CD4-positive, alpha-beta T cell treated with Interleukin-4 for 4 hours (primary cell): ENCODE results near the gene SETD2.
"Not testable (repeated sequence)": the region's sequence is repeated elsewhere in the genome, so short reads cannot be mapped to it uniquely, and the experiment has no call there.

ENCODE experiments used
- DNase-seq: peaks from one replicate; pipeline ENCODE4 v3.0.0-alpha.2; 2020

SETD2 gene

DNA sequence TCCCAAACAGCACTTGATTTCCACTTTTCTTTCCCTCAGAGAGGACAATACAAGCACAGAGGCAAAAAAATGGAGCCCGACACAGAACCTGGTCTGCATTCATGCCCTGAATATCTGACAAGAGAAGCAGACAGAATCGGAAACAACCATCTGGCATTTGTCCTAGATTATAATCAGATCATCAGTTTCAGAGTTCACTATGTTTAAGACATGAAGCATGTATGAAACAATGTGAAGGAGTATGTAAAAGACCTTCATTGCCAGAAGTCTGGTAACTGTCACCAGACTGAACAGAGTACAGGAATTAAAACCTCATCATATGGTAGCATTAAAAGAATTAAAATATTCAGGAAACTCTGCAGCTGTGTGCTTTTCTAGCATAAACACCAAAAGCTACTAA lies 65.0 kb downstream of the SETD2 start:
- no peak for DNase-seq

DNA sequence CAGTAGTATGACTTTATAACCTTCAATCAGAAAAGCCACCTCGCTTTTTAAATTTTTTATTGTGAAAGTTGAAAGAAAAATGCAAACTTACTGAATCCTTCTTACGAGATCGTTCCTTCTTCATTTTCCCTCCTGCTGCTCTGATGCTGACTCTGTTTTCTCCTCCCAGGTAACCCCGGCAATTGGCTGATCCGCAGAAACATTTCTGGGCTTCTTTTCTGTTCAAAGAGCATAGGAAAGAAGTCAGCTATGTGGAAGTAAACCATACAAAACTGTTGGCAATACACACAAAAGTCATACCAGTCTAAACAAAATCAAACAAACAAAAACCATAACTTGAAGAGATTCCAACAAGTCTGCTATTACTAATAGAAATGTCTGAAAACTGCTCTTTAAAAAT lies 66.0 kb downstream of the SETD2 start:
- DNase-seq: no peak

DNA sequence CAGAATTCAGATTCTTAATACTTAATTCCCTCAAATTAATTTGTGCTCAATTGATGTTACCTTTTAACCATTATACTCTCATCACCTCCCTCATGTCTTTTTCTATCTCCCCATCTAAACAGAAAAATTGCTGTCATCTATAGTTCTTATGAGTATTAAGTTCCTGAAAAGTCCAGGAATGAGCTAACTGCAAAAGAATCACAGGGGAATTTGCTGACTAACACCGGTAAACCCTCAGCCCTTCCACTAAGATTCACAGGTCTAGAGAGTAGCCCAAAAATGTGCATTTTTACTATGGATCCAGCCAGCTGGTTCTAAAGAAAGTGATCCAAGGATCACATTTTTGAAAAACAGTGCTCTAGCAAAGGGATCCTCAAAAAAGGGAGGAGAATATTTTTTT lies 67.0 kb downstream of the SETD2 start:
- DNase-seq: no peak

DNA sequence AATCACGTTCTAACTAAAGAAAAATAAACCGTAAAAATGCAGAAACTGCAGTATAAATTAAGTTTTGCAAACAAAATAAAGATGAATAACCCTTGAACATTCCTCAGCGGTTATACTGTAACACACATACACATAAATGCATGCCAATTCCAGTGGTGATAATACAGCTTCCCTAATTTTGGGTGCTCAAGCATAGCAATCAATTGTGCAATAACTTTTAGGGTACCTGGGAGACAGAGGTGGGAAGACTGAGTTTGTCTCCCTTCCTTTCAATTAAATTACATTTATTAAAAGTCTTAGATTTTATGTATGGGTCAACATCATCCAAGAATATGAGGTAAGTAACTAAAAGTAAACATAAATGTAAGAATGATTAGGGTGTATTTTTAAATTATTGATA lies 71.8 kb downstream of the SETD2 start:
- no peak for DNase-seq

DNA sequence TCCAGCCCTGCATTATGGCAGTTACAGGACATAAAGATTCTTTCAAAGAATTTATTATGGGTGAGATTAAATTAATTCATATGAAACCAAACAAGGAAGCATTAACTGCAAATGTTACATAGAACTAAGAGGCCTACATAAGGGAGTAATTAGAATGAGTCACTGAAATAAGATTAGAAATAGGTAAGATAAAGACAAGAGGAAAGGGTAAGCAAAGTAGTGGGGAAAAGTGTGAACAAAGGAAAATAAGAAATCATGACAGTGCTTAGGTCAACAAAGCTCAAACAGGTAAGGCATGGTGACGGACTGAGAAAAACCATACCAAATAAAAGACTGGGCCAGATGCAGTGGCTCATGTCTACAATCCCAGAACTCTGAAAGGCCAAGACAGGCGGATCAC lies 74.3 kb downstream of the SETD2 start:
- no peak for DNase-seq

DNA sequence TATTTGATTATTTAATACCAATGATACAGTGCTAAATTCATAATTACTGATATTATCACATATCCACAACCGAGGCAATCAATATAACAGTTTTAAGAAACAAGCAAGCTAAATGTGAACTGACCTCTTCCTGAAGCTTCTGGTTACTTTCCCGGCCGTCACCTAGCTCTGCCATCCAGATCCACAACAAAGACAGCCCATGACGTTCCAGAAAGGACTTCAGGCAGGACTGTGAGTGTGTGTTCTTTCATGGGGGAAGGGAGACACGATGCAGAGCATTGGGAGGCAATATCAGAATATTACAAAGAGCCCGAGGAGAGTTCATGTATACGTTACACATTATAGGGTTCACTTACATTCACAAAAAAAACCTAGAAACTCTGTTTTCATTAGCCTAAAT lies 77.8 kb downstream of the SETD2 start:
- no peak for DNase-seq

DNA sequence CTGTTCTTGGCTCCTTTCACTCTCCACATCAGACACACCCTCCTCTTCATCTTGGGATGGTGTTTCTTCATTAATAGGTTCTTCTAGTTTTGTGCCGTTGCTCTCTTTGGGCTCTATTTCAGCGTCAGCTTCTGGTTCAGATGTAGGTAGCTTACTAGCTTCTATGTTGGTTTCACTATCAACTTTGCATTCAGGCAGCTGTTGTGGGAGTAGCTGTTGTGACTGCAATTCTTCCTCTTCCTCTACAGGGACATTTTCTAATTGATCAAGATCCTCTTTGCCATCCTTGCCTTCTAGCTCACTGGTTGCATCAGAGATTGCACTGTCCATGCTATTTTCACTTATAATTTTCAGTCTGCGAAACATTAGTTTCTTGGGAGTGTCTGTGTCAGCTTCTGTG lies 80.1 kb downstream of the SETD2 start:
- peak; percentile 1 for DNase-seq

DNA sequence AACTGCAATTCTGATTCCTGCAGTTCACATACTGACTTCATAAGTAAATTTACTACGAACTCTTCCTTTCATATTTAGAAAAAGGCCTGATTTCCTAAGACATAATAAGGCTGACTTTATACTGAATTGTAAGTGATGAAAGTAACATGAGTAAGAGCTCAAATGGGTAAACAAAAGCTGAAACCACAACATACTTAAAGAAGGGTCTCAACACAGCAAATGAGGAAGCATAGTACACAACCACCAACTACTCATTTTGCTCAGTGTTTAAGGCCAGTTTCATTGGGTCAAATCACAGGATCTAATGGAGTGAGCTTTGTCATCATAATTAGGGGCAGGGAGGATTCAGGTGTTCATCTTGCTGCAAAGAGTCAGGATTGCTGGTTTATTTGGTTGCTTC lies 81.4 kb downstream of the SETD2 start:
- DNase-seq: no peak

DNA sequence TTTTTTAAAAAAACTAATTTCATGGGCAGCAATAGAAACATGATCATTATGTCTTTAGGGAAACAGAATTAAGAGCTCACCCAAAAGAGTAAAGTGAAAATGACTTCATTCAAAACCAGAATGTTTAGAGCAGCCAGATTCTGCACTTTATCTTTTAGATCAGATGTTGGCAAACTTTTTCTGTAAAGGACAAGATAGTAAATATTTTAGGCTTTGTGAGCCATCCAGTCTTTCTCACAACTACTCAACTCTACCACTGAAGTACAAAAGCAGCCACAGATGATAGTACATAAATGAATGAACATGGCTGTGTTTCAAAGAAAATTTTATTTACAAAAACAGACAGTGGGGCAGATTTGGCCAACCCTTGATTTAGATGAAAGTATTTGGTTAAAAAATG lies 84.5 kb downstream of the SETD2 start:
- no peak for DNase-seq

DNA sequence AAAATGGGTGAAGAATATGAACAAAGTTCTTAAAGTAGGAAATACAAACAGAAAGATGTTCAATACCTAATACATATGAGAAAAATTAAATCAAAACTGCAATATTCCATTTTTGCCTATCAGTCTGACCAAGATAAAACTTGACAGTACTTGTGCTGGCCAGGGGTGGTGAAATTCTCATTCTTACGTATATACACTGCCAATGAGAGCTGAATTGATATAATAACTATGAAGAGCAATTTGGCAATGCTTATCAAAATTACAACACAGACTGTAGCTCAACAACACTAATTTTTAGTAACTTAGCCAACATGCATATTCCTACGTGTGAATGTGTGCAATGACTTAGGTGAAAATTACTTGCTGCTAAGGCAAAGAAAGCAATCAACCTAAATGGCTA lies 90.2 kb downstream of the SETD2 start:
- DNase-seq: no peak

DNA sequence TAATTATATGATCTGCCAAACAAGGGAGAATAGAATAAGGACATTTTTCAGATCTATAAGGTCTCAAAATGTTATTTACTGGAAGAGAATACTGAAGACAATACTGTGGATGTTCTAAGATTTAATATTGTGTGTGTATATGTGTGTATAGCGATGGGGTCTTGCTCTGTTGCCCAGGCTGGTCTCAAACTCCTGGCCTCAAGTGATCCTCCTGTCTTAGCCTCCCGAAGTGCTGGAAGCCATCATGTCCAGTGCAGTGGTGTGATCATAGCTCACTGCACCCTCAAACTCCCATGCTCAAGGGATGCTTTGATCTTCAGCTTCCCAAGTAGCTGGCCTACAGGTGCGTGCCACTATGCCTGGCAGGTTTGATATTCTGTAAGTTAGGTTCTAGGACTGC lies 93.1 kb downstream of the SETD2 start:
- DNase-seq: no peak

DNA sequence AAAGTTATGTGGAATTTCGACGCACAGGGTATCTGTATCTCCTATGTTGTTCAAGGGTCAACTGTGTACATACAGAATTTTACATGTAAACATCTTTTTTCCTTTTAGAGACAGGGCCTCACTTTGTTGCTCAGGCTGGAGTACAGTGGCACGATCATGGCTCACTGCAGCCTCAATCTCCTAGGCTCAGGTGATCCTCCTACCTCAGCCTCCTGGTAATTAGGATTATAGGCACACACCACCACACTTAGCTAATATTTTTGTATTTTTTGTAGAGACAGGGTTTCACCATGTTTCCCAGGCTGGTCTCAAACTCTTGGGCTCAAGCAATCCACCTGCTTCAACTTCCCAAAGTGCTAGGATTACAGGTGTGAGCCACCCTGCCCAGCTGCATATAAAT lies 97.7 kb downstream of the SETD2 start:
- DNase-seq: not testable (repeated sequence)

DNA sequence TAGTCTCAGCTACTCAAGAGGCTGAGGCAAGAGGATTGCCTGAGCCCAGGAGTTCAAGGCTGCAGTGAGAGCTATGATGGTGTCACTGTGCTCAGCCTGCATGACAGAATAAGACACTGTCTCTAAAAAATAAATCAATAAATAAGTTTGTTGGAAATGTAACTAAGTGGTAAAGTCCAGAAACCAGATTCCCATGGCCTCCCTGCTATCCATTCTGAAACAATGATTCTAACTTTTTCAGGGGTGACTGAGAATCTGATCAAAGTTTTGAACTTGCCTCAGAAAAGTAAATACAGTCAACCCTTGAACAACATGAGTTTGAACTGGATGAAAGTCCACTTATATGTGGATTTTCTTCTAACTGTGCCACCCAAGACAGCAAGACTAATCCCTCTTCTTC lies 98.2 kb downstream of the SETD2 start:
- DNase-seq: no peak

DNA sequence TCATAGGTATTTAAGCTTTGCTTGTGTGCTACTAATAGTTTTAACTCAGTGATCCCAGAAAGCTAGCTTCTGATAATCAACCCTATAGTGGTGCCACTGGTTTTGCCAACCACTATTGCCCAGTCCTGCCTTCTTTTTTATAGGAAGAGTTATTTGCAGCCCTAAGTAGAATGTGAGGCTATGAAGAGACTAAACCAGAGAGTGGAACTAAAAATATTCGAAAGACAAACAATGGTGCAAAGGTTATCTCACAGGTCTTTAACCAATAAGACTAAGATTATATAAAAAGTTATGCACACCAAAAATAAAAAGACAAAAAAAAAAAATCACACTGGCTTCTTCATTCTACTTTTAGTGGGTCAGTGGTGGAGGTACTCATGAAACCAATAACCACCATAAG lies 98.9 kb downstream of the SETD2 start:
- no peak for DNase-seq

DNA sequence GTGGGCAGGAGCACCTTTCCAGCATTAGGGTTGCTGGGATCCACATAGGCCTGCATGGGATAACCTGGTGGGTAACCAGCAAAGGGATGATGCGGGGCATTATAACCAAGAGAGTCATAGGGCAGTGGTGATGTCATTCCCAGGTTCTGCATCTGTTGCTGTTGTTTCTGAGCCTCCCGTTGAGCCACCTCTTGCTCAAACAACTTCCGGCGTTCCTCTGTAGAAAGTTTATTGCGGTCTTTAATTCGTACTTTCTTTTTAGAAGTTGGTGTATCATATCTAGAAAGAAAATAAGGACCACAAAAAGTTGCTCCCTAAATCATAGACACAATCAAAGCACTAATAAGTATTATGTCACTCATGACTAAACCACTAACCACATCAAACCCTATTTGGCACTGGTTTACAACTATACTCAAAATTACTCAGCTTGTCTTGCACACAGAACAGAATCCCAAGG lies 106.7 kb downstream of the SETD2 start:
- DNase-seq: peak; percentile 89

DNA sequence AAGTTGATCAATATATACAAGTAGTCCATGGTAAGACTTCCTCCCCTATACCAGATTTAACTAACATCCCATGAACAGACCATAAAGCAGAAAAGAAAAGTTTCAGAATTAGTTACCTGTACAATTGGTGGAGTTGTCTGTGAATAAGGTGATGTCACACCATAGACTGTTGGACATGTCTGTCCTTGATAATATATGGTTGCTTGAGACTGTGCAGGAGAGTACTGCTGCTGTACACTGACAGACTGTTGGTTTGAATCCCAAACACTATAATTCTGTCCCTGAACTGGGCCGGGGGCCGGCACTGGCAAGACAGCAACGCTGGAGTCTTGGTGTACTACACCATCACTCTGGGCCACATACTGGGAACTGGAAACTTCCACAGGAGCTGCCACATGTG lies 107.2 kb downstream of the SETD2 start:
- no peak for DNase-seq

DNA sequence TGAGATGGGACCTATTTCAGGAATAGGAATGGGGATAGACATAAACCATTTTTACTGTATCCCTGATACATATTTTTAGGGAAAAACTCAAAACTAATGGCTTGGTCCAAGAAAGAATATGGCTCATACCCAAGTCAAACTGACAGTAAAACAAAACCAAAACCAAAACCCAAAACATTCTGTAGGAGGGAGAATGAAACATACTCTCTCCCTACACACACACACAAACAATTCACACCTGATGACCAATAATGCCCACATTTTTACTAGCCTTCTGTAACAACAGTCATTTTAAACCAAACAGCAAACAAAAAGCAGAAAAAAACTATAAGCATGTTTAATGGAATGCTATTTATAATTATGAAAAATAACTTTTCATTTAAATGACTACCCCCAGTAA lies 109.5 kb downstream of the SETD2 start:
- no peak for DNase-seq

DNA sequence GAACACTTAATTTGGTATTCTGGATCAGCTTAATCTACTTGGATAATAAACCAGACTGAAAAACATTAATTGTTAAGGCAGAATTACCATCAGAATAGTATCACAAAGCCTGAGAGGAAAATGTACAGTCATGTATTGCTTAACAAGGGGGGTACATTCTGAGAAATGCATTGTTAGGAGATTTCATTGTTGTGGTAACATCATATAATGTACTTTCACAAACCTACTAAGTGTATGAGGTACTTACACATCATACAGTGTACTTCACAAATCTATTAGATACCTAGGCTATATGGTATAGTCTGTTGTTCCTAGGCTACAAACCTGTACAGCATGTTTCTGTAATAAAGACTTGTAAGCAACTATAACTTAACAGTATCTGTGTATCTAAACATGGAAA lies 116.2 kb downstream of the SETD2 start:
- no peak for DNase-seq

DNA sequence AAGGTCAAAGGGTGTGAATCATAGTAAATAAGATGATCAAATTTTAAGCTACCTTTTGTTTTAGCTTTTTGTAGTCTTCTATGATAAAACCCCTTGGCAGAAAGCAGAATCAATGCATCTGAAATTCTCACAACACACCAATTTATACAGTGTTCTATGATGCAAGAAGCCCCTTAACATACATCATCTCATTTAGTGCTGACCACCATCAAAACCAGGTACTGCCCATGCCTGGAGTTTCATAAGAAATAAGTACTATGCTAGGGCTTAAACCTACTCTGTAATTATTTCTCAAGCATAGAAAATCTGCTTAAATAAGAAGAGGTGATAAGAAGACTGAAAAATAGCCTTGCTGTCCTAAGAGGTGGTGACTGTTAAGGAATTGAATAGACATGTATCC lies 116.8 kb downstream of the SETD2 start:
- DNase-seq: no peak

DNA sequence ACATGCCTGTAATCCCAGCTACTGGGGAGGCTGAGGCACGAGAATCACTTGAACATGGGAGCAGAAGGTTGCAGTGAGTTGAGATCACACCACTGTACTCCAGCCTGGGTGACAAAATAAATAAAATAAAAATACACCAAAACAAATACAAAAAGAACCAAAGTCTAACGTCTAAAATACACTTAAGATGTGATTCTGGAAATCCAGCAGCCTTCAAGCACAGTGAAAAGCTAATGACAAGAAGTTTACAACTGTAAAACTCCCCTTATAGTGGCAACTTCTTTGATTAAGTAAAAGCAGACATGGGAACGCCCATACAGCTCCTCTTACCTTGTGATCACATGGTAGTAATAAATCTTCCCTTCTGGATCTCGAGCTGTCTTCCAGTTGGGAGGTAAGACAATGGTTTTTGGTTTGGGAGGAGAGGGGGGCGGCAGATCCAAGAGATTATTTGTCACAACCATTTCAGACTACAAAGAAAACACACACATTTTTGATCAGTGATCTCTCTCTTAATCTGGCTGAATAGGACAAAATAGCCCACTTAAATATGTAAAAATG lies 121.6 kb downstream of the SETD2 start:
- no peak for DNase-seq

DNA sequence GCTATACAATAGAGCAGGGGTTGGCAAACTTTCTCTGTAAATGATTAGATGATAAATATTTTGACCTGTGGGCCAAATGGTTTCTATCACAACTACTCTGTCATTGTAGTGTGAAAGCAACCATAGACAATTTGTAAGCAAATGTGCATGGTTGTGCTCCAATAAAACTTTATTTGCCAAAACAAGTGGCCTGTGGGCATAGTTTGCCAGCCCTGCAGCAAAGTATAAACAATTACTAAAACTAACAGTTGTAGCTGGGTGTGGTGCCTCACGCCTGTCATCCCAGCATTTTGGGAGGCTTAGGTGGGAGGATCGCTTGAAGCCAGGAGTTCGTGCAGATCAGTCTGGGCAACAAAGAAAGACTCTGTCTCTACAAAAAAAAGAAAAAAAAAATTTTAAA lies 122.8 kb downstream of the SETD2 start:
- DNase-seq: no peak

DNA sequence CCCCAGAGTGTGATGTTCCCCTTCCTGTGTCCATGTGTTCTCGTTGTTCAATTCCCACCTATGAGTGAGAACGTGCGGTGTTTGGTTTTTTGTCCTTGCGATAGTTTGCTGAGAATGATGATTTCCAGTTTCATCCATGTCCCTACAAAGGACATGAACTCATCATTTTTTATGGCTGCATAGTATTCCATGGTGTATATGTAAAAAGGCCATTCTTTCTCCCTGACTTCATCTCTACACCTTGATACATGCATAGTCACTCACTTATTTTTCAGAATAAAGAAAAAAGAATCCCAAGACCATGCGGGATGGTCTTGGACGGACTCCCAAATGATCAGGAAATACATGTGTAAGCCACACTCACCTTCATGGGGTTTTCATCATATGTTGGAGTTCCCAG lies 126.6 kb downstream of the SETD2 start:
- not testable (repeated sequence) for DNase-seq

DNA sequence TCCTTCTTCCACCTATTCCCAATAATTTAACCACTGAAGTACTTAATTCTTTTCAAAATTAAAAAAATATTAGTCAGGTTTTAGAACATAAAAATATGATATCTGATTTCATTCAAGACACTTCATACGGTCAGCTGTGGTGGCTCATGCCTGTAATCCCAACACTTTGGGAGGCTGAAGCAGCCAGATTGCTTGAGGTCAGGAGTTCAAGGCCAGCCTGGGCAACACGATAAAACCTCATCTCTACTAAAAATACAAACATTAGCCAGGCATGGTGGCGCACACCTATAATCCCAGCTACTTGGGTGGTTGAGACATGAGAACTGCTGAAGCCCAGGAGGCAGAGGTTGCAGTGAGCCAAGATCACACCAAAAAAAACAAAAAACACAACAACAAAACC lies 127.8 kb downstream of the SETD2 start:
- DNase-seq: no peak

DNA sequence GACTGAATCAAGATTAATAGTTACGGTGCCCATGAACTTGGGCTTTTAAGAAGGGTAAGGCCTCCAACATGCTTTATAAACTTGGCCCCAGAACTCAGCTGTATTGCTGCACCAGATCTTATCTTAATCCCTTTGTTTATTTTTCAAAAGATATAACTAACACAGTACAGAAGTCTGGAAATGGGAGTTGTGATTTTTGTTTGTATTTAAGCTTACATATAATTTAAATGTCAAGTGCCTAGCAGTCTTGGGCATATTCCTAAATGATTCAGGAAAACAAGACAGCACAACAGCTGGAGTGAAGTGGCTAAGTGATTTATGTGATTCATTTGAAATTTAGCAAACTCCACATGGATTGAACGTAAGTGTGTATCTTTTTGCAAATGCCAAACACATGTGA lies 128.3 kb downstream of the SETD2 start:
- DNase-seq: no peak

DNA sequence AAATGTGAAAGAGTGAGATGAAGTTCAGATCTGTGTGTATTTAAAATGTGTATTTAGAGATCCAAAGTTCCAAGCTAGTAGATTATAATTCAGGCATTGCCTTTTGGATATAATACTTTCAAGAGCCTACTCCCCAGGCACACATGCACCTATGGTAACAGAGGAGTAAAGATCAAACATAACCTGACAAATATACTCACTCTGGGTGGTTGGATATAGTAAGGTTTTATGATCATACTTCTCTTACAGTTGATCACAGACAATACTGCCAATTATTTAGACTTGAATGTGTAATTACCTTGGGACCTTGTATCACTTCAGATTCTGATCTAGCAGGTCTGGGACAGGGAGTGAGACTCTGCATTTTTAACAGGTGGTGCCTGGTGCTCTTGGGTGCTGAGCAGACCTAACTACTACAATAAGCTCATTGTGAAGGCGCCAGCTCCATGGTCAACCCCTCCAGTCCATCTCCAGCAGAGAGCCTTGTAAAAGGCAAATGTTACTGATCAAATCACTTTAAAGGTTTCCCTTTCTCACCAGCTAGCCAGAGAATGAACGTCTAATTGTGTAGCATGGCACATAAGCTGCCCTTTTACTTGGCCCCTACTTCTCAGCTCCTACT lies 128.9 kb downstream of the SETD2 start:
- no peak for DNase-seq
